ENCODE measurements around the gene CFHR2.

DNA sequence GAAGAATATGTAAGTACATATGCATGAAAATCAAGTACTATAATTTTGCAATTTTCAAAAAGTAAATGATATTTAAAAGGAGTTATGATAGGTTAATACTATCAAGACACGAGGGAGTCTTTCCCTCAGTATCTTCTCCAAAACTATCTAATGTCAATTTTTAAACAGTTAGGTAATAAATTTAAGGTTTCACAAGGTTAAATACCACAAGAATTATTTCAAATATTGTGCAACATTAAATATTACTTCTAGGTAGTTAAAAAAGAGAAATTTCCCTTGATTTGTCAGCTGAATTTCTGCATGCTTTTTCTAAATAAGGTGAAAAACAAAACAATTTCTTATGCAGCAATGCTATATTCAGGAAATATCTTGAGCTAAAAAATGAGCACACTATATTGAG, 37.3 kb downstream of the CFHR2 start:
- TF ChIP-seq, protein P1, sequence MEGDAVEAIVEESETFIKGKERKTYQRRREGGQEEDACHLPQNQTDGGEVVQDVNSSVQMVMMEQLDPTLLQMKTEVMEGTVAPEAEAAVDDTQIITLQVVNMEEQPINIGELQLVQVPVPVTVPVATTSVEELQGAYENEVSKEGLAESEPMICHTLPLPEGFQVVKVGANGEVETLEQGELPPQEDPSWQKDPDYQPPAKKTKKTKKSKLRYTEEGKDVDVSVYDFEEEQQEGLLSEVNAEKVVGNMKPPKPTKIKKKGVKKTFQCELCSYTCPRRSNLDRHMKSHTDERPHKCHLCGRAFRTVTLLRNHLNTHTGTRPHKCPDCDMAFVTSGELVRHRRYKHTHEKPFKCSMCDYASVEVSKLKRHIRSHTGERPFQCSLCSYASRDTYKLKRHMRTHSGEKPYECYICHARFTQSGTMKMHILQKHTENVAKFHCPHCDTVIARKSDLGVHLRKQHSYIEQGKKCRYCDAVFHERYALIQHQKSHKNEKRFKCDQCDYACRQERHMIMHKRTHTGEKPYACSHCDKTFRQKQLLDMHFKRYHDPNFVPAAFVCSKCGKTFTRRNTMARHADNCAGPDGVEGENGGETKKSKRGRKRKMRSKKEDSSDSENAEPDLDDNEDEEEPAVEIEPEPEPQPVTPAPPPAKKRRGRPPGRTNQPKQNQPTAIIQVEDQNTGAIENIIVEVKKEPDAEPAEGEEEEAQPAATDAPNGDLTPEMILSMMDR (IDR thresholded peaks at IDR 0.05) = no peak
- no peak for TF ChIP-seq POLR2AphosphoS5 (IDR thresholded peaks at IDR 0.05; ENCODE audit: insufficient read depth in 1 of 2, low read depth in 1 of 2)
